GM23338 (cell line): ENCODE results near the gene IL17A.

Experiments
- CREB1 ChIP-seq: fragments of 250-450 bp; sonication (Bioruptor Pico); IDR thresholded peaks from 2 replicates; pipeline ENCODE4 v1.5.0; 2020; ENCODE audit warnings: low read depth, mild to moderate bottlenecking, moderate library complexity
- EZH2 ChIP-seq: fragments of 200-600 bp; sonication (generic); IDR thresholded peaks from one replicate; pipeline ENCODE4 v1.8.0; 2017; ENCODE audit warnings: antibody characterized with exemption, mild to moderate bottlenecking, low read depth; ENCODE audit not compliant: unreplicated experiment
- EZH2phosphoT487 ChIP-seq: fragments of 200-600 bp; sonication (generic); IDR thresholded peaks from one replicate; pipeline ENCODE4 v1.8.1; 2018; ENCODE audit warnings: antibody characterized with exemption; ENCODE audit not compliant: unreplicated experiment
- JUNB ChIP-seq: IDR thresholded peaks from one replicate; pipeline ENCODE4 v1.6.1; 2016; ENCODE audit warnings: antibody characterized with exemption; ENCODE audit not compliant: unreplicated experiment
- NANOG ChIP-seq: IDR thresholded peaks from 2 replicates; pipeline ENCODE4 v1.6.1; 2016; ENCODE audit warnings: antibody characterized with exemption, borderline replicate concordance
- POLR2AphosphoS5 ChIP-seq: IDR thresholded peaks from 2 replicates; pipeline ENCODE4 v1.6.1; 2016; ENCODE audit warnings: antibody characterized with exemption, low read depth
- REST ChIP-seq: IDR thresholded peaks from one replicate; pipeline ENCODE4 v1.6.1; 2018; ENCODE audit warnings: antibody characterized with exemption; ENCODE audit not compliant: unreplicated experiment
- STAT1 ChIP-seq: IDR thresholded peaks from one replicate; pipeline ENCODE4 v1.6.1; 2016; ENCODE audit warnings: antibody characterized with exemption; ENCODE audit not compliant: unreplicated experiment
- ZNF114 ChIP-seq: fragments of 250-450 bp; sonication (Bioruptor Pico); IDR thresholded peaks from 2 replicates; pipeline ENCODE4 v1.5.0; 2020; ENCODE audit warnings: mild to moderate bottlenecking, moderate library complexity
- ZNF331 ChIP-seq: fragments of 250-450 bp; sonication (Bioruptor Pico); IDR thresholded peaks from 2 replicates; pipeline ENCODE4 v1.5.0; 2020; ENCODE audit warnings: low read depth, mild to moderate bottlenecking, moderate library complexity
- TF ChIP-seq, protein P1 (sequence below), 2 experiments: fragments of 200-600 bp in 1 of 2; sonication (generic) in 1 of 2; conservative IDR thresholded peaks; 2 replicates each; pipeline versions ENCODE4 v1.5.1 to v1.6.1; 2016 to 2017; ENCODE audit warnings: antibody characterized with exemption in 2 of 2, low read depth in 2 of 2, mild to moderate bottlenecking in 2 of 2, moderate library complexity in 1 of 2
- TF ChIP-seq, protein P2 (sequence below): IDR thresholded peaks from 2 replicates; pipeline ENCODE4 v1.6.1; 2016; ENCODE audit warnings: antibody characterized with exemption

- TF ChIP-seq EZH2 (no peak), EZH2phosphoT487 (no peak), POLR2AphosphoS5 (no peak), REST (no peak), JUNB (no peak), NANOG (no peak), CREB1 (CRISPR knock-in tag) (no peak), ZNF331 (CRISPR knock-in tag) (no peak), ZNF114 (CRISPR knock-in tag) (no peak), STAT1 (no peak)
- TF ChIP-seq, protein P1, sequence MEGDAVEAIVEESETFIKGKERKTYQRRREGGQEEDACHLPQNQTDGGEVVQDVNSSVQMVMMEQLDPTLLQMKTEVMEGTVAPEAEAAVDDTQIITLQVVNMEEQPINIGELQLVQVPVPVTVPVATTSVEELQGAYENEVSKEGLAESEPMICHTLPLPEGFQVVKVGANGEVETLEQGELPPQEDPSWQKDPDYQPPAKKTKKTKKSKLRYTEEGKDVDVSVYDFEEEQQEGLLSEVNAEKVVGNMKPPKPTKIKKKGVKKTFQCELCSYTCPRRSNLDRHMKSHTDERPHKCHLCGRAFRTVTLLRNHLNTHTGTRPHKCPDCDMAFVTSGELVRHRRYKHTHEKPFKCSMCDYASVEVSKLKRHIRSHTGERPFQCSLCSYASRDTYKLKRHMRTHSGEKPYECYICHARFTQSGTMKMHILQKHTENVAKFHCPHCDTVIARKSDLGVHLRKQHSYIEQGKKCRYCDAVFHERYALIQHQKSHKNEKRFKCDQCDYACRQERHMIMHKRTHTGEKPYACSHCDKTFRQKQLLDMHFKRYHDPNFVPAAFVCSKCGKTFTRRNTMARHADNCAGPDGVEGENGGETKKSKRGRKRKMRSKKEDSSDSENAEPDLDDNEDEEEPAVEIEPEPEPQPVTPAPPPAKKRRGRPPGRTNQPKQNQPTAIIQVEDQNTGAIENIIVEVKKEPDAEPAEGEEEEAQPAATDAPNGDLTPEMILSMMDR (conservative IDR thresholded peaks at IDR 0.05; ENCODE audit: low read depth in 2 of 2), result no peak
- TF ChIP-seq, protein P2, sequence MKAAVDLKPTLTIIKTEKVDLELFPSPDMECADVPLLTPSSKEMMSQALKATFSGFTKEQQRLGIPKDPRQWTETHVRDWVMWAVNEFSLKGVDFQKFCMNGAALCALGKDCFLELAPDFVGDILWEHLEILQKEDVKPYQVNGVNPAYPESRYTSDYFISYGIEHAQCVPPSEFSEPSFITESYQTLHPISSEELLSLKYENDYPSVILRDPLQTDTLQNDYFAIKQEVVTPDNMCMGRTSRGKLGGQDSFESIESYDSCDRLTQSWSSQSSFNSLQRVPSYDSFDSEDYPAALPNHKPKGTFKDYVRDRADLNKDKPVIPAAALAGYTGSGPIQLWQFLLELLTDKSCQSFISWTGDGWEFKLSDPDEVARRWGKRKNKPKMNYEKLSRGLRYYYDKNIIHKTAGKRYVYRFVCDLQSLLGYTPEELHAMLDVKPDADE, result no peak
Measured at GRCh38 chr6:52138284-52138683, 47.9 kb upstream of the IL17A start.
